Skeletal muscle satellite cell (primary cell): Measurements from ENCODE around the gene TLR5.

Experiments
- H3K27me3 ChIP-seq: 2 replicates; pipeline ENCODE4 v1.7.0; 2013; ENCODE audit warnings: low read length; ENCODE audit not compliant: control insufficient read depth, insufficient read depth
- H3K36me3 ChIP-seq: 2 replicates; pipeline ENCODE4 v1.7.0; 2013; ENCODE audit warnings: mild to moderate bottlenecking, control low read depth, low read length; ENCODE audit not compliant: insufficient read depth
- H3K4me1 ChIP-seq: 2 replicates; pipeline ENCODE4 v1.7.0; 2013; ENCODE audit warnings: low read length; ENCODE audit not compliant: control insufficient read depth, insufficient read depth
- H3K4me2 ChIP-seq: 2 replicates; pipeline ENCODE4 v1.7.0; 2013; ENCODE audit warnings: mild to moderate bottlenecking, low read length
- H3K4me3 ChIP-seq: 2 replicates; pipeline ENCODE4 v1.7.0; 2013; ENCODE audit warnings: low read length
- H3K9ac ChIP-seq: 2 replicates; pipeline ENCODE4 v1.7.0; 2013; ENCODE audit warnings: mild to moderate bottlenecking, low read depth, low read length, moderate library complexity
- H3K9me3 ChIP-seq: replicated peaks from 2 replicates; pipeline ENCODE4 v1.7.0; 2013; ENCODE audit warnings: mild to moderate bottlenecking, control low read depth, low read length

The TLR5 gene

GRCh38 chr1:223144914-223145313 is 1.9 kb upstream of the TLR5 start:
- H3K4me1 ChIP-seq, result peaks cover 4% of the 10 kb centered on the region
- peaks cover 19% of the 10 kb centered on the region for H3K27me3 ChIP-seq
- H3K4me3 ChIP-seq, result no peak overlapping the region
- H3K4me2 ChIP-seq, result no peak overlapping the region
- H3K9me3 ChIP-seq, result no peaks in the 10 kb centered on the region
- no peaks in the 10 kb centered on the region for H3K36me3 ChIP-seq
- no peak overlapping the region for H3K9ac ChIP-seq

DNA sequence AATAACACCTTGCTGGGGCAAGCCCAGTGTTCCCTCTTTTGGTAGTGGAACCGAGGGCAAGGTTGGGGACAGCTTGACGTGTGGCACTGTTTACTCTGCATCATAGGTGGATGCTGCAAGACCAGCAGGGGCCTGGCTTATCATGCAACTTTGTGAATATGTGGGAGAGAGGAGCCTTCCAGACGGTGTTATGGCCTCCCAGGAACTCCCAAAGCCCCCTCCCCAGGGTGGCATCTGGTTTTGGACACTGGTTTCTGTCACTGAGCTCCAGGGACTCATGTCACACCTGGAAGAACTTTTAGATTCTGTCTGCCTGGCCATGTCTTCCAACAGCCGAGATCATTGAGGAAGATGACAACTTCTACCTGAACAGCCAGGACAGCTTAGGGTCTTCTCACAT is 1.4 kb upstream of the TLR5 start:
- Histone ChIP-seq H3K36me3 (no peaks in the 10 kb centered on the region), H3K4me3 (no peak overlapping the region), H3K4me2 (no peak overlapping the region), H3K27me3 (peaks cover 19% of the 10 kb centered on the region), H3K9ac (no peak overlapping the region), H3K9me3 (no peaks in the 10 kb centered on the region), H3K4me1 (peaks cover 4% of the 10 kb centered on the region)

- H3K36me3 ChIP-seq, result no peaks in the 10 kb centered on the region
- H3K4me2 ChIP-seq, result peak overlapping the region; percentile 81
- H3K9me3 ChIP-seq, result no peaks in the 10 kb centered on the region
- H3K27me3 ChIP-seq, result peaks cover 19% of the 10 kb centered on the region
- no peak overlapping the region for H3K9ac ChIP-seq
- H3K4me3 ChIP-seq, result peak overlapping the region; percentile 69
- H3K4me1 ChIP-seq, result peaks cover 4% of the 10 kb centered on the region
Observed at GRCh38 chr1:223143537-223144248, 645 bp upstream of the TLR5 start.

- no peaks in the 10 kb centered on the region for H3K36me3 ChIP-seq
- H3K9me3 ChIP-seq, result no peaks in the 10 kb centered on the region
- peak overlapping the region; percentile 81 for H3K4me2 ChIP-seq
- H3K4me1 ChIP-seq, result peaks cover 9% of the 10 kb centered on the region
- no peak overlapping the region for H3K9ac ChIP-seq
- H3K4me3 ChIP-seq, result no peak overlapping the region
- H3K27me3 ChIP-seq, result peaks cover 13% of the 10 kb centered on the region
Observed at GRCh38 chr1:223142269-223142668, 779 bp downstream of the TLR5 start.

DNA sequence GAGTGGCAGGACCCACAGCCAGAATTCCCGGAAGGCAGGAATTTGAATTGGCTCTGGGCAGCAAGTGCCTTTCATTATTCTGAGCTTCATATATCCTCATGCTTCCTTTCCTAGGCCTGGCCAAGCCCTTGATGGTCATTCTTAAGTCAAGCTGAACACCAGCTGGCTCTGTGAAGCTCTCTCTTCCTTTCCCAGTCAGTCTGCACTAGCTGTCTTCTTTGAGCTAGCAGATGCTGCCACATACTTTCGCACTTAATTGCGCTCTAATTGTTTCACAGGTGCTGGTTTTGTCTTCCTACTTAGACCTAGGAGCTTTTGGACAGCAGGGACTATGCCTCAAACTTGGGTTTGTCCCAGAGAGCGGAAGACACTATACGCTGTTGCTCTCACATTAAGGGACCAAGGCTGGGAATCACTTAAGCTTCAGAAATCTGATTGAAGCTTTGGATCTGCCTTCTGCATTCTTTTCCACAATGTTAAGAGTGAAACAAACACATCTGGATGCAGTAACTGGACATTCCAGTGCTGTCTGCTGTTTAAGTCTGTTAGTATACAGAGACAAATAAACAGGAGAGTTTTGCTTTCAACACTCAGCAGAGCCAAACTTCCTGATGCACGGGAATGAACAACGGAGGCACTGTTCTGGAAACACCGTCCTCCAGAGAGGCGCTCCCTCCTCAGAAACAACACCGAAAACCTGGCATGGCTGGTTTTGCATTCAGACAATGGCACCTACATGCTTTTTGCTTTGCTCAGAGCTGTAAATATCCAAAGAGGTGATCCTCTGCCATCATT is 2.2 kb downstream of the TLR5 start:
- no peak overlapping the region for H3K4me2 ChIP-seq
- H3K4me3 ChIP-seq, result no peak overlapping the region

DNA sequence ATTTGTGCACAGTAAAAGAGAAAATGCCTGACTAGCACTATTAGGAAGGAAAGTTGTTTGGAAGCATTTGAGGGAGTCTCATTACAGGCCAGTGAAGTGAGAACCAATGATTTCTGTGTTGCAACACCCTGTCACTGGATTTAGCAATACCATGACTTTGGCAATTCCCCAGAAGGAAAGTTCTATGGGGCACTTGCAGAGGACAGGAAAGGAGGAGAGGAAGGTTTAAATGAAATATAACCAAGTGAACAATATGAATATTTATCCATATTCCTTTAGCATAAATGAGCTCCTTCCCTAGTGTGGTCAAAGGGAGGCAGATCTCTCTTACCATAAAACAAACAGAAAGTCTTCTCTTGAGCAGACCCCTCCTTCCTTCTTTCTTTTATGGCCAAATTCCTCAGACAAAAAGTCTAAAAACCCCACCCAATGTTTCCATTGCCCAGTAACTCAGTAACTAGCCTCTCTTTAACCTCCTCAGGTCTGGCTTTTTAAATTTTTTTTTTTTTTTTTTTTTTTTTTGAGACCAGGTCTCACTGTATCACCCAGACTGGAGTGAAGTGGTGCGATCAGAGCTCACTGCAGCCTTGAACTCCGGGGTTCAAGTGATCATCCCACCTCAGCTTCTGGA is 5.5 kb downstream of the TLR5 start:
- Histone ChIP-seq H3K27me3 (peaks cover 22% of the 10 kb centered on the region), H3K4me1 (peaks cover 25% of the 10 kb centered on the region), H3K9ac (no peak overlapping the region), H3K9me3 (no peaks in the 10 kb centered on the region), H3K4me2 (no peak overlapping the region), H3K4me3 (no peak overlapping the region), H3K36me3 (no peaks in the 10 kb centered on the region)

More for the DNA sequence above, 2.2 kb downstream of the TLR5 start:
- H3K36me3 ChIP-seq, result no peaks in the 10 kb centered on the region
- H3K27me3 ChIP-seq, result peaks cover 13% of the 10 kb centered on the region
- H3K9me3 ChIP-seq, result no peaks in the 10 kb centered on the region
- H3K9ac ChIP-seq, result no peak overlapping the region
- H3K4me1 ChIP-seq, result peaks cover 11% of the 10 kb centered on the region

- H3K36me3 ChIP-seq, result no peaks in the 10 kb centered on the region
Observed at GRCh38 chr1:223136086-223136485, 7.0 kb downstream of the TLR5 start.

DNA sequence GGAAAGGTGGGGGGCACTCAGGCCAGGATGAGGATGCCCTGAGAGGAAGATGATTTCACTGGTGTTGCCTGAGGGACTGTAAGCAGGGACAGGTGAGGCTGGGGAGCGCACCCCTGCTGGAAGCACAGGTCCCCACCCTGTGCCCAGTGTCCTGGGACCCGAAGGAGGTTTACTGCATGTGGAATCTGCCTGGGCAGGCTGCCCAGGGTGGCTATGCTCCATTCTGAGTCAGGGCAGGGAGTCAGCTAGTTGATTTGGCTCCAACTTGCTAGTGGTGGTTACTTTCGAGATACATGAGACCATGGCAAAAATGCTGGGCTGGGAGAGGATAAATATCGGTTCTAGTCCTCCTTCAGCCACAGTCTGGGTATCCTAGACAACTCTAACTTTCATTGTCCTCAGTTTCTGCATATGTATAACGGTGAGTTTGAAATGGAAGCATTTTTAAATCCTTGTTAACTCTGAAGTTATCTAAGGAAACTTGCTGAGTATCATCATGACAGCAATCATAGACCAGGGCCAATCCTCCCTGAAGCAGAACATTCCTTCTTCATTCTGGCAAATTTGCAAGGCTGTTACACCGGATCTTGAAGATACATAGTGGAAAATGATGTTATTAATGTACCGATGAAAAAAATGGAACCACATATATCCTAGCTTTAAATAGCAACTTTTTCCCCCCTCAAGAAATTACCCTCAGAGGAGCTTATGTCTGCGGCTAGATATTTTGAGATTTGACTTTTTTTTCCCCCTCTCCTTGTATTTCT is 7.7 kb downstream of the TLR5 start:
- no peaks in the 10 kb centered on the region for H3K9me3 ChIP-seq
- peaks cover 28% of the 10 kb centered on the region for H3K27me3 ChIP-seq
- H3K36me3 ChIP-seq, result no peaks in the 10 kb centered on the region
- no peak overlapping the region for H3K4me3 ChIP-seq
- H3K4me1 ChIP-seq, result peaks cover 25% of the 10 kb centered on the region
- H3K9ac ChIP-seq, result no peak overlapping the region
- peak overlapping the region; percentile 30 for H3K4me2 ChIP-seq

More at GRCh38 chr1:223136086-223136485, 7.0 kb downstream of the TLR5 start:
- Histone ChIP-seq H3K9me3 (no peaks in the 10 kb centered on the region), H3K9ac (no peak overlapping the region), H3K4me2 (no peak overlapping the region), H3K27me3 (peaks cover 24% of the 10 kb centered on the region), H3K4me1 (peaks cover 25% of the 10 kb centered on the region), H3K4me3 (no peak overlapping the region)

- peaks cover 25% of the 10 kb centered on the region for H3K4me1 ChIP-seq
- H3K4me2 ChIP-seq, result peak overlapping the region; percentile 78
- no peak overlapping the region for H3K9ac ChIP-seq
- H3K4me3 ChIP-seq, result peak overlapping the region; percentile 60
- no peaks in the 10 kb centered on the region for H3K9me3 ChIP-seq
- H3K36me3 ChIP-seq, result no peaks in the 10 kb centered on the region
- H3K27me3 ChIP-seq, result peaks cover 35% of the 10 kb centered on the region
Observed at GRCh38 chr1:223133824-223134435, 9.1 kb downstream of the TLR5 start.

DNA sequence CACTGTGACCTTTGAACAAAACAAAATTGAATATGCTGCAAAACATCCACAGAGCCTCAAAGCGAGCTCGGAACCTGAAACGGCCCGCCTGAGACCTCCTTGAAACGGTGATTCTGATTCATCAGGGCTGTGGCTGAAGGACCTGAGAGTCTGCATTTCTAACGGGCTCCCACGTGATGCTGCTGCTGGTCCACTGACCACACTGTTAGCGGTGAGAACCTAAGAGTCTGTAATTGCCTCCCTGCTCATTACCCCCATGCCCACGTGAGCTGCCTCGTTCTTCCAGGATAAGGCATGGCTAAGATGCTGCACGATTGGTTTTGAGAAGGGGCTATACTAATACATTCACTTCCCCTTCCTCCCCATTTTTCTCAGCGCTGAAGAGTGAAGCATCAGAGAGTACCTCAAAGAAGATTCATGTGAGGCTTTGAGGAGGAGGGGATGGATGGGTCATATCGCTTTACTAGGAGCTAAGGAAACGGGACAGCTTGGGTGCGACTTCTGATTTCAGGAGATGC is 9.7 kb downstream of the TLR5 start:
- H3K9ac ChIP-seq, result no peak overlapping the region
- no peak overlapping the region for H3K4me3 ChIP-seq
- peak overlapping the region; percentile 78 for H3K4me2 ChIP-seq
- no peaks in the 10 kb centered on the region for H3K36me3 ChIP-seq
- no peaks in the 10 kb centered on the region for H3K9me3 ChIP-seq
- peaks cover 25% of the 10 kb centered on the region for H3K4me1 ChIP-seq
- peaks cover 35% of the 10 kb centered on the region for H3K27me3 ChIP-seq
